Measurements from ENCODE around the gene NUDT22.

NUDT22 gene

GRCh38 chr11:64269540-64270220 lies 43.6 kb downstream of the NUDT22 start:
- Histone ChIP-seq H3K36me3 (ENCODE audit: insufficient read depth, insufficient read length, low read length) (peaks cover 43% of the 10 kb centered on the region), H3K4me3 (ENCODE audit: insufficient read length, low read depth) (peak overlapping the region; percentile 95), H3K9ac (ENCODE audit: insufficient read length, low read depth) (peak overlapping the region; percentile 90), H3K9me3 (ENCODE audit: insufficient read depth, low read length) (no peaks in the 10 kb centered on the region), H3K27me3 (ENCODE audit: insufficient read depth, insufficient read length) (no peaks in the 10 kb centered on the region), H3K4me1 (ENCODE audit: insufficient read depth, insufficient read length) (peaks cover 14% of the 10 kb centered on the region)
- TF ChIP-seq YY1 (IDR thresholded peaks at IDR 0.05; ENCODE audit: insufficient read depth, insufficient read length) (peak; percentile 99), SUZ12 (IDR thresholded peaks at IDR 0.05; ENCODE audit: extremely low read depth, insufficient read depth, insufficient read length) (no peak), ZNF274 (IDR thresholded peaks at IDR 0.05; ENCODE audit: low read depth, low read length) (no peak)
- DNase-seq (ENCODE audit: low read depth, low spot score) = peak; percentile 99

GRCh38 chr11:64275031-64275800 lies 49.1 kb downstream of the NUDT22 start:
- Histone ChIP-seq H3K4me3 (ENCODE audit: insufficient read length, low read depth) (no peak overlapping the region), H3K9ac (ENCODE audit: insufficient read length, low read depth) (peak overlapping the region; percentile 23), H3K36me3 (ENCODE audit: insufficient read depth, insufficient read length, low read length) (peaks cover 44% of the 10 kb centered on the region), H3K9me3 (ENCODE audit: insufficient read depth, low read length) (no peaks in the 10 kb centered on the region), H3K4me1 (ENCODE audit: insufficient read depth, insufficient read length) (peaks cover 27% of the 10 kb centered on the region), H3K27me3 (ENCODE audit: insufficient read depth, insufficient read length) (no peaks in the 10 kb centered on the region)
- DNase-seq (ENCODE audit: low read depth, low spot score) = no peak
- no peak for TF ChIP-seq SUZ12 (IDR thresholded peaks at IDR 0.05; ENCODE audit: extremely low read depth, insufficient read depth, insufficient read length)
- no peak for TF ChIP-seq YY1 (IDR thresholded peaks at IDR 0.05; ENCODE audit: insufficient read depth, insufficient read length)
- TF ChIP-seq ZNF274 (IDR thresholded peaks at IDR 0.05; ENCODE audit: low read depth, low read length) = no peak

- no peaks in the 10 kb centered on the region for H3K9me3 ChIP-seq (ENCODE audit: insufficient read depth, low read length)
- H3K4me3 ChIP-seq (ENCODE audit: insufficient read length, low read depth) = no peak overlapping the region
- DNase-seq (ENCODE audit: low read depth, low spot score) = no peak
- no peak for TF ChIP-seq YY1 (IDR thresholded peaks at IDR 0.05; ENCODE audit: insufficient read depth, insufficient read length)
- TF ChIP-seq ZNF274 (IDR thresholded peaks at IDR 0.05; ENCODE audit: low read depth, low read length) = no peak
- no peak for TF ChIP-seq SUZ12 (IDR thresholded peaks at IDR 0.05; ENCODE audit: extremely low read depth, insufficient read depth, insufficient read length)
- no peaks in the 10 kb centered on the region for H3K27me3 ChIP-seq (ENCODE audit: insufficient read depth, insufficient read length)
- peaks cover 44% of the 10 kb centered on the region for H3K36me3 ChIP-seq (ENCODE audit: insufficient read depth, insufficient read length, low read length)
- peaks cover 27% of the 10 kb centered on the region for H3K4me1 ChIP-seq (ENCODE audit: insufficient read depth, insufficient read length)
- peak overlapping the region; percentile 23 for H3K9ac ChIP-seq (ENCODE audit: insufficient read length, low read depth)
Measured at GRCh38 chr11:64275841-64276240, 49.8 kb downstream of the NUDT22 start.

GRCh38 chr11:64276653-64277431 lies 50.8 kb downstream of the NUDT22 start:
- no peaks in the 10 kb centered on the region for H3K9me3 ChIP-seq (ENCODE audit: insufficient read depth, low read length)
- no peak for TF ChIP-seq ZNF274 (IDR thresholded peaks at IDR 0.05; ENCODE audit: low read depth, low read length)
- no peak for TF ChIP-seq SUZ12 (IDR thresholded peaks at IDR 0.05; ENCODE audit: extremely low read depth, insufficient read depth, insufficient read length)
- no peak for TF ChIP-seq YY1 (IDR thresholded peaks at IDR 0.05; ENCODE audit: insufficient read depth, insufficient read length)
- H3K4me3 ChIP-seq (ENCODE audit: insufficient read length, low read depth) = no peak overlapping the region
- DNase-seq (ENCODE audit: low read depth, low spot score) = no peak
- no peaks in the 10 kb centered on the region for H3K27me3 ChIP-seq (ENCODE audit: insufficient read depth, insufficient read length)
- H3K9ac ChIP-seq (ENCODE audit: insufficient read length, low read depth) = no peak overlapping the region
- peaks cover 47% of the 10 kb centered on the region for H3K36me3 ChIP-seq (ENCODE audit: insufficient read depth, insufficient read length, low read length)
- peaks cover 27% of the 10 kb centered on the region for H3K4me1 ChIP-seq (ENCODE audit: insufficient read depth, insufficient read length)

GRCh38 chr11:64278576-64279190 lies 52.6 kb downstream of the NUDT22 start:
- Histone ChIP-seq H3K9ac (ENCODE audit: insufficient read length, low read depth) (peak overlapping the region; percentile 36), H3K9me3 (ENCODE audit: insufficient read depth, low read length) (no peaks in the 10 kb centered on the region), H3K27me3 (ENCODE audit: insufficient read depth, insufficient read length) (no peaks in the 10 kb centered on the region), H3K36me3 (ENCODE audit: insufficient read depth, insufficient read length, low read length) (peaks cover 42% of the 10 kb centered on the region), H3K4me1 (ENCODE audit: insufficient read depth, insufficient read length) (peaks cover 22% of the 10 kb centered on the region), H3K4me3 (ENCODE audit: insufficient read length, low read depth) (no peak overlapping the region)
- no peak for TF ChIP-seq YY1 (IDR thresholded peaks at IDR 0.05; ENCODE audit: insufficient read depth, insufficient read length)
- no peak for TF ChIP-seq ZNF274 (IDR thresholded peaks at IDR 0.05; ENCODE audit: low read depth, low read length)
- TF ChIP-seq SUZ12 (IDR thresholded peaks at IDR 0.05; ENCODE audit: extremely low read depth, insufficient read depth, insufficient read length) = no peak
- no peak for DNase-seq (ENCODE audit: low read depth, low spot score)

All from NT2/D1 (cell line).